Psoas muscle (tissue), 8 donors: ENCODE results near the gene OBSCN. TPM values are rescaled to one million over a fixed set of nuclear protein-coding genes. Genes with fewer than 3 reads are reported as not detected.

Experiments
- ATAC-seq, 4 donors: fragments of 200-7000 bp; cut with Tn5 transposase; one replicate each; pipeline ENCODE4 v1.9.1; 2020; ENCODE audit warnings: moderate library complexity in 3 of 4, mild to moderate bottlenecking in 2 of 4
- DNase-seq, 2 donors: peaks; one replicate each; pipeline ENCODE4 v3.0.0-alpha.2; 2020
- H3K27ac ChIP-seq: fragments of 200-600 bp; one replicate; pipeline ENCODE4 v1.8.0; 2022
- H3K27me3 ChIP-seq, 3 donors: fragments of 200-600 bp in 1 of 3; one replicate each; pipeline versions ENCODE4 v1.6.1 to v1.8.0; 2013 to 2022; ENCODE audit warnings: low read length in 2 of 3, mild to moderate bottlenecking in 2 of 3, moderate library complexity in 1 of 3; ENCODE audit not compliant: insufficient read depth in 3 of 3
- H3K36me3 ChIP-seq, 2 donors: fragments of 200-600 bp in 1 of 2; one replicate each; pipeline versions ENCODE4 v1.6.1 to v1.8.0; 2013 to 2022; ENCODE audit warnings: low read depth in 1 of 2, mild to moderate bottlenecking in 1 of 2, moderate library complexity in 1 of 2; ENCODE audit not compliant: insufficient read depth in 1 of 2
- H3K4me1 ChIP-seq: fragments of 200-600 bp; one replicate; pipeline ENCODE4 v1.8.0; 2022
- H3K4me3 ChIP-seq: fragments of 200-600 bp; one replicate; pipeline ENCODE4 v1.8.0; 2022; ENCODE audit warnings: mild to moderate bottlenecking
- H3K9me3 ChIP-seq: fragments of 200-600 bp; one replicate; pipeline ENCODE4 v1.8.0; 2022
- CTCF ChIP-seq: fragments of 200-600 bp; IDR thresholded peaks from one replicate; pipeline ENCODE4 v1.8.0; 2022; ENCODE audit warnings: antibody characterized with exemption
- WGBS, 3 donors: extraction: QIAGEN DNeasy Blood & Tissue Kit; methylation state at CpG; one replicate each; pipeline versions ENCODE4 v1.1.6 to v1.1.7; 2013; 5-methylcytosine and 5-hydroxymethylcytosine counted together
- intact Hi-C, 2 donors: fragments of 100-400 bp; cut with DNase I; formaldehyde crosslinking; loops; one replicate each; pipeline versions ENCODE4 v1.11.0 to v1.14.2; 2022
- polyA plus RNA-seq, 3 donors: library from polyadenylated mRNA; stranded (reverse); fragments of 200-250 nt; gene quantifications; one replicate each; pipeline ENCODE4 v1.2.3, GENCODE V29; 2013
- total RNA-seq, 4 donors: library from RNA; stranded (reverse); fragmentation: NEBNext Ultra II Directional in 2 of 4; extraction: Animal tissue kit (Norgen Biotek cat#: 25700) in 2 of 4; gene quantifications; one replicate each; pipeline versions ENCODE4 v1.2.1 to v1.2.4, GENCODE V29; 2021 to 2023
- donor health status: healthy with polysubstance abuse.
- donor health status: DM: no; HTN: no; CAD: no; lungs with moderate emphysema.
- donor health status: Bipolar disorder and iron deficiency.
- donor health status: healthy.
- donor health status: DM: yes; HTN: yes; CAD: no.
- donor health status: DM: no; HTN: no; CAD: no.
- donor health status: DM: no; HTN: no; CAD: no.
- donor health status: DM: yes; HTN: yes; CAD: no.

OBSCN gene
- total and polyA plus RNA-seq, 7 donors, result 397 to 1,869 (median 1,061) TPM

- ATAC-seq (no peak), DNase-seq (no peak)
- Histone ChIP-seq H3K36me3 (peaks cover 12 to 100% of the 10 kb centered on the region in 2 donors), H3K27me3 (no peaks in the 10 kb centered on the region), H3K9me3 (no peaks in the 10 kb centered on the region), H3K4me1 (no peaks in the 10 kb centered on the region), H3K4me3 (no peak overlapping the region), H3K27ac (no peak overlapping the region)
- no peak for TF ChIP-seq CTCF
- 38 to 63% (median 47%) methylated on average over 2 of the region's 2 CpGs for WGBS, 3 donors
- intact Hi-C loops, result no loop called here
Observed at GRCh38 chr1:228295981-228296380, 88.1 kb downstream of the OBSCN start.

- TF ChIP-seq CTCF, result no peak
- Histone ChIP-seq H3K36me3 (peaks cover 12 to 100% of the 10 kb centered on the region in 2 donors), H3K4me1 (no peaks in the 10 kb centered on the region), H3K27ac (no peak overlapping the region), H3K4me3 (no peak overlapping the region), H3K27me3 (no peaks in the 10 kb centered on the region), H3K9me3 (no peaks in the 10 kb centered on the region)
- intact Hi-C loops, result no loop called here
- 92 to 96% (median 93%) methylated on average over 2 of the region's 2 CpGs for WGBS, 3 donors
- DNase-seq (no peak), ATAC-seq (no peak)
Observed at GRCh38 chr1:228297242-228297641, 89.4 kb downstream of the OBSCN start.

DNA sequence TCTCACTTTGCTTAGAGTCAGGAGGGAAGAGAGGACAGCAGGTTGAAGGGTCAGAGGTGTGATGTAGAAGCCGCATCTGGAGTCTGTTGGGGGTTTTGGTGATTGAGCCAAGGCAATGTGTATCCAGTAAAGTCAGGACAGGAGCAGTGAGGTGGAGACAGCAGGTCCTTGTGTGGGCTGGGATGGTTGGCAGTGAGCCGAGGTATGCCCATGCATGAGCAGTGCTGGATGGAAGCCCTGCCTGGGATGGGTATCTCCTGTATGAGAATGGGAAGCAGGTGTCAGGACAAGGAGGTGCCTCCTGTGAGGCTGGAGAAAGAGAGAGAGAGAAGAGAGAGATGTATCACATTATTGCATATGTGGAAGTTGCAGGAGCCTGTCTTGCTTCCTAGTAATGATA lies 90.0 kb downstream of the OBSCN start:
- Histone ChIP-seq H3K9me3 (no peaks in the 10 kb centered on the region), H3K36me3 (peaks cover 16 to 100% of the 10 kb centered on the region in 2 donors), H3K27me3 (no peaks in the 10 kb centered on the region), H3K4me1 (no peaks in the 10 kb centered on the region), H3K4me3 (no peak overlapping the region), H3K27ac (no peak overlapping the region)
- WGBS, 3 donors, result 70 to 94% (median 72%) methylated on average over 2 of the region's 2 CpGs
- ATAC-seq (peak in 3 of 4 donors; percentile 10 to 17 (median 13)), DNase-seq (peak in 1 of 2 donors; percentile 55)
- intact Hi-C loops, result no loop called here
- TF ChIP-seq CTCF, result no peak

DNA sequence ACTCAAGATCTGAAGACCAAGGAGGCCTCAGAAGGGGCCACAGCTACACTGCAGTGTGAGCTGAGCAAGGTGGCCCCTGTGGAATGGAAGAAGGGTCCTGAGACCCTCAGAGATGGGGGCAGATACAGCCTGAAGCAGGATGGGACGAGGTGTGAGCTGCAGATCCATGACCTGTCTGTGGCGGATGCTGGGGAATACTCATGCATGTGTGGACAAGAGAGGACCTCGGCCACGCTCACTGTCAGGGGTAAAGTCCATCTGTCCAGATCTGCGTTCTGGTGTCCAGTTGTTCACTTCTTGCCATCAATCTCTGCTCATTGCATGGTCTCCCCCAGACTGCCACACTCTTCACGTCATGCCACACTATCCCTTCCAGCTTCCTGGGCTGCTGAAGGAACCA lies 90.6 kb downstream of the OBSCN start:
- no peaks in the 10 kb centered on the region for H3K9me3 ChIP-seq
- intact Hi-C loops, result no loop called here
- no peaks in the 10 kb centered on the region for H3K27me3 ChIP-seq
- DNase-seq (no peak), ATAC-seq (no peak)
- TF ChIP-seq CTCF, result no peak
- peaks cover 17 to 100% of the 10 kb centered on the region in 2 donors for H3K36me3 ChIP-seq
- no peaks in the 10 kb centered on the region for H3K4me1 ChIP-seq
- H3K4me3 ChIP-seq, result no peak overlapping the region
- 77 to 94% (median 91%) methylated on average over 6 of the region's 6 CpGs for WGBS, 3 donors
- no peak overlapping the region for H3K27ac ChIP-seq

DNA sequence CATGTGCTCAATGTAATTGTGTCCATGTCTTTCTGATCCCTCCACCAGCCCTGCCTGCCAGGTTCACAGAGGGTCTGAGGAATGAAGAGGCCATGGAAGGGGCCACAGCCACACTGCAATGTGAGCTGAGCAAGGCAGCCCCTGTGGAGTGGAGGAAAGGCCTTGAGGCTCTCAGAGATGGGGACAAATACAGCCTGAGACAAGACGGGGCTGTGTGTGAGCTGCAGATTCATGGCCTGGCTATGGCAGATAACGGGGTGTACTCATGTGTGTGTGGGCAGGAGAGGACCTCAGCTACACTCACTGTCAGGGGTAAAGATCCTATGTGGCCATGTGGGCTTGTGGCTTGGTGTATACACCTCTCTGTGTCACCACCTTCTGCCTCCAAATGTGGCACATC lies 91.4 kb downstream of the OBSCN start:
- no peaks in the 10 kb centered on the region for H3K9me3 ChIP-seq
- no peak for TF ChIP-seq CTCF
- H3K4me3 ChIP-seq, result no peak overlapping the region
- ATAC-seq (no peak), DNase-seq (no peak)
- H3K27me3 ChIP-seq, result no peaks in the 10 kb centered on the region
- intact Hi-C loops, result no loop called here
- WGBS, 3 donors, result 85 to 97% (median 94%) methylated on average over 2 of the region's 2 CpGs
- H3K27ac ChIP-seq, result no peak overlapping the region
- H3K4me1 ChIP-seq, result no peaks in the 10 kb centered on the region
- H3K36me3 ChIP-seq, result peaks cover 17 to 100% of the 10 kb centered on the region in 2 donors
